SH-SY5Y (cell line): ENCODE measurements around the gene DPYD.

Experiments used
- GATA2 ChIP-seq: IDR thresholded peaks from 2 replicates; pipeline ENCODE4 v1.6.1; 2011; ENCODE audit warnings: mild to moderate bottlenecking, low read depth, low read length
- GATA3 ChIP-seq: IDR thresholded peaks from 2 replicates; pipeline ENCODE4 v1.6.1; 2011; ENCODE audit warnings: low read depth, mild to moderate bottlenecking, low read length, moderate library complexity

DNA sequence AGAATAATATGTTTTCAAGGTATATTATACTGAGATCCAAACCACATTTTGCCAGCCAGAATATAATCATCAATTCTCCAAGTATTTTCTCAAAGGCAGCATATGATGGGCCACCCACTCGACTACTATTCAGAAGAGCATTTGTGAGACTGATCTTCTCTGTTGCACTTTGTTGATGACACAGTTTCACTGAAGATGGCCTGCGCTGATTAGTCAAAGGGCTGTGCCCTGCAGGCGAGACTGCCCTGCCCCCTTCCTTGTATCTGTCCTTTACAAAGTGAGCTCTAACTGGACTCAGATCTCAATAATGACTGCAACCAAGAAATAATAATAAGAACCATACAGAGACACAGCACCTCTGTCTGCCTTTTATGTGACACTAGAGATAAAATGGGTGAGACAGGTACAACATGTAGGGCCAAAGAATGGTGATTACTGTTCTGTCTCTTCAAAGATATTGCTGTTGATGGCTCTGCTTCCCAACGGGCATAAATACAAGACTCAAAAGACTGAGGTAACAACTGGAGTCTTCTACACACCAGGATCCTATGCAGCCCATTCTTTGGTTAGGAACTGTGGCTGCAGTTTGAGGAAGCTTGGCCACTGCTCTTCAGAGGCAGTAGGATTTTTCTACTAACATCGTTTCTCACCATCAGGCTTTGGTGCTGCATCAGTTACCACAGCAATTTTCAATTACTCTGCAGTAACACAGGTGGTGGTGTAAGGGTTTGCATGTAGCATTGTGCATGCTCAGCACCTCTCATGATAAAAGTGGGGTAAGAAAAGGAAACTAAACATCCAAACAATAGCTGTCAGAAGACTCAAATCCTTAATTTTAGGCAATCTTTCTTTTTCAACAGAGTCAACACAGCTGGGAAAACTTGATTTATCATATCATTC is 718.1 kb downstream of the DPYD start:
- TF ChIP-seq GATA2 (peak; percentile 78), GATA3 (peak; percentile 71)
